ENCODE measurements around the gene PRSS27.
"Not testable (repeated sequence)": the region's sequence is repeated elsewhere in the genome, so short reads cannot be mapped to it uniquely, and the experiment has no call there.

The PRSS27 gene

GRCh38 chr16:2708290-2708639 lies 11.8 kb downstream of the PRSS27 start:
- DNase-seq (ENCODE audit: low spot score), result no peak

DNA sequence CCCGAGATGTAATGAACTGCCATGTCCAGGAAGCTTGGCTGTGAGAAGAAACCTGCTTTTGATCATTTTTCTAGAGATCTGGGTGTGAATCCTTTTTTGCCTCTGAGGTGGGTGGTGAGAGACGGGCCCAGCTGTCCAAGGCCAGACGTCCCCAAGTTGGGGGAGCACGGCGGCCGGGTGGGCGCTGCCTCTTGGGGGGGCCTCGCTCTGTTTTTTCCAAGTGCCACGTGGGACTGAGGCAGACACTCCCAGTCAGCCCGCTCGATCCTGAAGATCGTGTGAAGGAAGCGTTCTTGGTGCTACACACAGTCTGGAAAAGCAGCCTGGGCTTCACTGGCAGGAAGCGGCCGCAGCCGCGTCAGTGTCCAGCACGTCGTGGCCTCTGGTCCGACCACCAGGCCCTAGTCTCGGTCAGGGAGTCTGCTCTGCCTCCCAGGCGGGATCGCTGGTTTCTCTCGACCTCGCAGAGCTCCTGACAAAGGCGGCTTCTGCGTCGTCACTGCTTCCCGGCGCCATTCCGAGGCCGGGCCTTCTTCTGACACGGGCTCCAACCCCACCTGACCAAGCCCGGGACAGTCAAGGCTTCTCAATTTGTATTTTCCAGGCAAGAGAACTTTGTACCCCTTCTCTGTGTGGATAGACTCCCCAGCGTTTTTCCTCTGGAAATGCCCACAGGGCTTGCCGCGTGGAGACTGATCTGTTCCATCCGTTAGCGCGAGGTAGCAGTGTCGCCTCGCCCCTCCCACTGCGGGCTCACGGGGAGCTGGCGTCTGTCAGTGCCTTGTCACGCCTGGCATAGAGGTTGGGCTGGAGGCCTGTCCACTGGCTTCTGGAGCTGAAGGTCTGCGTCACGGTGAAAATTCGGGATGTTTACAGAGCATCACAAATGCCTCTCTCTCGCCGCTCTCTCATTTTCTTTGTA lies 12.4 kb downstream of the PRSS27 start:
- no peak for DNase-seq (ENCODE audit: low spot score)

DNA sequence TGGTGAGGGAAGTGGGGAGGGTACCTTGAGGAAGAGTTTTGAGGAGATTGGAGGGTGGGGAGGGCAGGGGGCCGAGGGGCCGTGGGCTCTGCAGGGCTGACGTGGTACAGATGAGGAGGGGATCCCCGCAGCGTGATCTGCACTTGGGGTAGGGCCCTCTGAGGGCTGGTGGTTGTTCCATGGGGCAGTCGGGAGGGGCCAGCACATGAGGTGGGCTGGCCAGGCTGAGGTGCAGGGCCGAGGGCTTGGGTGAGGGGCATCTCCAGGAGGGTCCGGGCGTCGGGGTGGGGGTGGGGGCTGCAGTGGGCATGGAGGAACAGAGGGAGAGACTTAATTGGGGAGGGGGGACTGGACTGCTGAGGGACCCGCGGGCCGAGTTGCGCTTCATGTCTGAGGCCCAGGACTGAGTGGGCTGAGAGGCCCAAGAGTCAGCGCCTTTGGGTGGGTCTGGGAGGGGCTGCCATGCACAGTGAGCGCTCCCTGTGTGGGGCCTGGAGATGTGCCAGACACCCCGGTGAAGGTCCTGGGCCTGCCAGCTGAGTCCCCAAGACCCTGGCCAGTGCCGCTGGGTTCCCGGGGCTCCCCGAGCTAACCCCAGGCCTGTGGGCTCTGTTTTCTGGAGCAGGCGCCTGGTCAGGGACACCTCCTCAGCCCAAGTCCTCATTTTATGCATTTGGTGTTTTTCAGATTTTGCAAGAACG lies 13.3 kb downstream of the PRSS27 start:
- DNase-seq (ENCODE audit: low spot score), result no peak

DNA sequence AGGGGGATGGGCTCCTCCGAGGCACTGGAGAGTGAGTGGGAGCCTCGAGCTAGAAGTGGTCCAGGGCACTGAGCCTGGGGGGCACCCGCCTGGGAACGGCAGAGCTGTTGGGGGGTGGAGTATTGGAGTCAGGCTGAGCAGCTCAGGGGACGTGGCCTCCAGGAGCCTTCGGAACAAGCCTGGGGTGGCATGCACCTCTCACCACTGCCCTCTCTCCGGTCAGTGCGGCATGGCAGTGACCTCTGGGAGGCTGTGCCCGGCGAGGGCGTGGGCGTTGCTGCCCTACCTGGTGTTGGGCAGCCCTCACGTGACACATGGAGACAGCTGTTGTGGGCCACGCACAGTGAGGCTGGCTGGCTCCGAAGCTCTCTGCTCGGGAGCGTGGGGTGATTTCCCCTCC lies 13.9 kb downstream of the PRSS27 start:
- no peak for DNase-seq (ENCODE audit: low spot score)

- DNase-seq (ENCODE audit: low spot score), result no peak
These were observed 14.7 kb downstream of the PRSS27 start for GRCh38 chr16:2705351-2705750.

- DNase-seq (ENCODE audit: low spot score), result no peak
These were observed 15.1 kb downstream of the PRSS27 start for GRCh38 chr16:2704983-2705275.

- DNase-seq (ENCODE audit: low spot score), result no peak
These were observed 15.7 kb downstream of the PRSS27 start for GRCh38 chr16:2704166-2704982.

DNA sequence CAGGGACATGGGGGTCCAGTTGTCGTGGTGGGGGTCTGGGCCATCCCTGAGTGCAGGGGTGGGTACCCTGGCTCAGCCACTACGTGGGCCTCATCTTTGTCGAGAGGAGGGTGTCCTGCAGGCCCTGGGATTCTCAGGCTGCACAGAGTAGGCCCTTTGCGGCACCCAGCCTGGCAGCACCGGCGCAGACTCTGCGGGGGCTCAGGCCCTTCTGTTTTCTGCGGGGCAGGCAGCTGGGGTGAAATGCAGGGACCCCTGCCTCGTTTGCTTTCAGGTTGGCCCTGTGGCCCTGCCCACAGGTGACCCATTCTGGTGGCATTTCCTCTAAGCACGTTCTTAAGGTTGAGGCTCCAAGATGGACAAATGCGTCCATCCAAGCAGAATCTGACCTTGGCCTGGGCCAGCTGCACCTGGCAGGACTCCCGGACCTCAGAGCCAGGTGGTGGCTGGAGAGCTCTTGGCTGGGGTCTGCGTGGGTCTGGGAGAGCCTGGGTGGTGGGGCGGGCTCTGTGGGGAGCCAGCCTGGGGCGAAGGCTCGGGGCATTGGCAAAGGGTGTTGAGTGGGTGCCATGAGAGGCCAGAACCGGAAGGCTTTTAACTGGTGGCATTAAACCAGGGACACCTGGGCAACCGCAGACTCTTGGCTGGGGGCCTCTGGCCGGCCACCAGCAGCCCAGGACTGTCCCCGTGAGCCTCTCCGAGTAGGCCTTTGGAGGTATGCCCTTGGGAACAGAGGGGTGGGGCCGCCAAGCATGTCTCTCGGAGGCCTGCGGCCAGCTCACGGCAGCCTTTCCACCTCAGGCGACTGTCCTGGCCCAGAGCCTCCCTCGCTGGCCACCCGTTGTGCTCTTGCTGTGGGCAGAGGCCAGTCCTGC lies 16.9 kb downstream of the PRSS27 start:
- no peak for DNase-seq (ENCODE audit: low spot score)

DNA sequence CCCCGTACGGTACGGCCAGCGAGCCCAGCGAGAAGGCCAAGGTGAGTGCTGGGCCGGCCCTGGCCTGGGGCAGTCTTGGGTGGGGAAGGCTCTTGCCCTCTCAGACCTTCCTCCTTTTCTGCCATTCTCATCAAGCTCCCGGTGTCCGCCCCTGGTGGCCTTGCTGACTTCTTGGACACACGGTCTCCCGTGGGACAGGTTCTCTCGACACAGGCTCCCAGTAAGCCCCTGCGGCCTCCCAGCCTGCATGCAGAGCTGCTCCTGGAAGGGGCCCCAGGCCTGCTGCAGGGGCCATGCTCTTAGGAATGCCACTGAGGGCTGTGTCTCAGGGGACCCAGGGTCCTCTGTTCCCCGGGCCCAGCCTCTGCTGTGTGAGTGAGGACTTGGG lies 17.6 kb downstream of the PRSS27 start:
- DNase-seq (ENCODE audit: low spot score), result no peak

DNA sequence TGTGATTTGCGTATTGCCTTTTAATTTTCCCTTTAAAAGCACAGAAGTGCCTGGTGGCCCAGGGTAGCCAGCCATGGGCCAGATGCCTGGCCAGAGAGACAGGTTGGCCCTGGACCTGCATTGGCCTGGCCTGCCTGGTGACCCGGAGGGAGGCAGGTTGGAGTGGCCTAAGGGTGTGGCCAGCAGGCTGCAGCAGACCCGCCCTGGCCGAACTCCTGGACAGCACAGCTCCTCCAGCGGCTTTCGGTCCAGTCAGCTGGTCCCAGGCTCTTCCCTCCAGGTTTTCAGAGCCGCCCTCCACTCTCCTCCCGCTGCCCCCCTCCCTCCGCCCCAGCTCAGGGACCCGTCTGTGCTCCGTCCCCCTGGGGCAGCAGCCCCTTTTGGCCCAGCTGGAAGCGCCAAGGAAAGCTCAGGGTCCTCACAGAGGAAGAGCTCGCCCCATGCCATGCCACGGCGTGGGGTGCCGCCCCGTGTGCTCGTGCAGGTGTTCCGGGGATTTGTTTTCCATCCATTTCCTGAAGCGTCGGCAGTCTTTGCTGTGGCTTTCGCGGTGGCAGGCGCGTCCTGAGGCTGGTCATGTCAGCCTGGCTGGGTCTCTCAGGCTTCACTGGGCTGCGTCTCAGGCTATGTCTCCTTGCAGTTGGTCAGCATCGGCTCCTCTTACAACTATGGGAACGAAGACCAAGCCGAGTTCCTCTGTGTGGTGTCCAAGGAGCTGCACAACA lies 18.1 kb downstream of the PRSS27 start:
- no peak for DNase-seq (ENCODE audit: low spot score)

DNA sequence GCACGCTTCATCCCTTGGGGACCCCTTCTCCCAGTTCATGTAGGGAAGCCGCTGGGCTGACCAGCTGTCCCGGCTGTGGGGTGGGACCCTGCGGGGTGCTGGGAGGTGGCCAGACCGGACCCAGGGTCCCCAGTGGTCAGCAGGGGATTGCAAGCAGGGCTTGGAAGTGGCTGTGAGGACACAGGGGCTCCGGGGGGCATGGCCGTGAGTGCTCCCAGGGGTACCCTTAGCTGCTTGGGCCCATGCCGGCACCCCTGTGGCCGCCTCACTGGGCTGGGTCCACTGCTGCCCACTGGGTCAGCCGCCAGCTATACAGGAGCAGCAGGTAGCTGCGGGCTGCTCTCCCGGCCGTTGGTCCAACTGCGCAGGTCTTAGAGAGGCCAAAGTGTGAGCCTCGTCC lies 18.8 kb downstream of the PRSS27 start:
- DNase-seq (ENCODE audit: low spot score), result no peak

DNA sequence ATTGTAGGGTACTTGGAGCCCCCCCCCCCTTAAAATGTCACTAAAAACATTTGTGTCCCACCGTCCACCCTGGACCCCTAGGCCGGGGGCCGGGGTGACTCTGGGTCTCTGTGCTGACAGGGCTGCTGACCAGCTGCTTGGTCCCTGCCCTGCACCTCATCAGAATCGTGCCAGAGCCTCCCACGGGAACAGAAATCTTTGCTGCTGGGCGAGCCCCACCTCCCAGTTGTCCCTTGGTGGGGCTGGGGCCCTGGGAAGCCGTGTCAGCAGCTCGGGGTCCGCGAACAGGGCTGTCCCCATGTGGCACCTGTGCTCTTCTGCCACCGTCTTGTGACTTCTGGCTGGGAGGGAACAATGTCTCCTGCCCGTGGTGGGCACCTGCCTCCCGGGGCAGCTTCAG lies 19.2 kb downstream of the PRSS27 start:
- DNase-seq (ENCODE audit: low spot score), result no peak

DNA sequence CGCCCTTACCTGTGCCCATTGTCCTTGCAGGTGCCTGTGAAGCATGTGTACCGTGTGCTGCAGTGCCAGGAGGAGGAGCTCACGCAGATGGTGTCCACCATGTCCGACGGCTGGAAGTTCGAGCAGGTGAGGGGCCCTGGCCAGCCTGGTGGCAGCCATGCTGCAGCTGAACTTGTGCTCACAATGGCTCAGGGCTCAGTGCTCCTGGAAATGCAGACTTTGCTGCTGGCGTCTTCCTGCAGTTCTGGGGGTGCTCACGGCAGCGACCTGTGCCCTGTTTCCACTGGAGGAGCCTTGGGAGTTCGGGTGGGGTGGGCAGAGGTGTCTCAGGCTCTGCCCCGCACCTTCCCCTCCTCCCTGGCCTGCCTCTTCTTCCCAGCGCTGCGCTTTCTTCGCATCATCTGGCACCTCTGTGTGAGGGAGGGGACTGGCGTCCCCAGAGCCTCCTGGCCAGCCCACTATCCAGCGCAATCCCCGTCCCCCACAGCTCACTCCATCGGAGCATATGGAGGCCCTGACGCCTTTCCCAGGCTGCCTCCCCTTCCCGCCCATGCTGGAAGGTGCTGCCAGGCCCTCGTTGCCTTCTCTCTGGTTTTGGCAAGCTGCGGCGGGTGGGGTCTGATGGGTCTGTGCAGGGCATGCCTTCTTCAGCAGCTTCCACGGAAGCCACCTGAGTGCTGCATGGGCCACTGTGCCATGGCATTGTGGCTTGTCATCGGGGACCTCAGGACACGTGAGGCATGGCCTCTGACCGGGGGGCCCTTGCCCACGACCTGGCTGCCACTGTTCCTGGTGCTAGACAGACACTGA lies 20.0 kb downstream of the PRSS27 start:
- DNase-seq (ENCODE audit: low spot score), result no peak

GRCh38 chr16:2698965-2699750 lies 20.9 kb downstream of the PRSS27 start:
- no peak for DNase-seq (ENCODE audit: low spot score)

GRCh38 chr16:2698103-2698870 lies 21.7 kb downstream of the PRSS27 start:
- no peak for DNase-seq (ENCODE audit: low spot score)

DNA sequence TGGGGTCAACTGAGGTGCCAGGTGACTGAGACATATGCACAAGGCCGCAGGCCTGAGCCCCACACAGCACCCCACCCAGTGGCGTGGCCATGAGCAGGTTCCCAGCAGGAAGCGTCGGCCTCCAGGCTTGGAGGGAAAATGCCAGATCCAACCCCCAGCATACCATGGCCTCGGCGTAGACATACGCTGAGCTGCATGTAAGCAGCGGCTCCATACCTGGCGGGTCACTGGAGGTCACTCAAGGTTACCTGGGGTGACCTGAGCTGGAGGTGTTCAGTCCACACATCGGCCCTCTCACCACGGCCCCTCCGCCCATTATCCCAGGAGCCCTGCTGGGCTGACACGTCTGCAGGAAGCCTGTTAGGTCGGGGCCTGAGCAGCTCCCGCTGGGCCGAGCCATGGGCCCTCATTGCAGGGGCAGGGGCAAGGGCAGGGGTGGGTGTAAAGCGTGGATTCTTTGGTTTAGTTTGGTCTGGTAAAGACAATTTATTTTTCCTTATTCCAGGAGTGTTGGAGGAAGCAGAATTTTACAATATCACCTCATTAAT lies 22.5 kb downstream of the PRSS27 start:
- no peak for DNase-seq (ENCODE audit: low spot score)

- not testable (repeated sequence) for DNase-seq (ENCODE audit: low spot score)
These were observed 23.3 kb downstream of the PRSS27 start for GRCh38 chr16:2696601-2697250.

Measured in HuH-7 (cell line).